HepG2 (cell line): ENCODE measurements around the gene DAO. TPM values are rescaled to one million over a fixed set of nuclear protein-coding genes. Genes with fewer than 3 reads are reported as not detected.

Source experiments
- ATAC-seq: fragments of 200-7000 bp; cut with Tn5 transposase; 3 replicates; pipeline ENCODE4 v1.9.1; 2020; ENCODE audit warnings: mild to moderate bottlenecking, moderate library complexity
- BruUV-seq: library from RNA; stranded (reverse); fragments of 400-500 nt; replicated peaks from 2 replicates; lab custom pipeline; 2021; lab: Mats Ljungman, UMichigan
- CTCF ChIA-PET: fragments of 300-600 bp; formaldehyde crosslinking; extraction: SDS; loops from one replicate; lab custom pipeline; 2021; ENCODE audit warnings: low total read pairs, inconsistent platforms, low intra/inter-chr PET ratio; lab: Yijun Ruan, JAX
- POLR2A ChIA-PET: fragments of 350-600 bp; sonication (Branson Sonifier 250); formaldehyde crosslinking; loops from one replicate; lab custom pipeline; 2020; ENCODE audit warnings: antibody characterized with exemption, inconsistent platforms; lab: Yijun Ruan, JAX
- DNase-seq: peaks from one replicate; pipeline ENCODE4 v3.0.0-alpha.2; 2015; ENCODE audit warnings: low spot score
- FAIRE-seq: peaks from 3 replicates; lab custom pipeline; 2011; peaks lifted over from hg19 to GRCh38; lab: Jason Lieb, UNC
- H2AFZ ChIP-seq: one replicate; pipeline ENCODE4 v1.6.1; 2011; ENCODE audit warnings: low read length, inconsistent platforms
- H3K27ac ChIP-seq: fragments of 300-600 bp; 3 replicates; pipeline ENCODE4 v1.8.0; 2011; ENCODE audit warnings: mixed run types, mild to moderate bottlenecking, mixed read lengths, low read length, inconsistent platforms; ENCODE audit not compliant: insufficient read depth; ENCODE audit errors: extremely low read length
- H3K27me3 ChIP-seq, 2 experiments: fragments of 200-600 bp in 1 of 2; 2 replicates in 1 of 2; 3 replicates in 1 of 2; pipeline versions ENCODE4 v1.6.0 to v1.8.0; 2011; ENCODE audit warnings: low read length in 2 of 2, mild to moderate bottlenecking in 2 of 2, moderate library complexity in 2 of 2, inconsistent platforms in 1 of 2; ENCODE audit not compliant: insufficient read depth in 2 of 2, control insufficient read depth in 1 of 2
- H3K36me3 ChIP-seq, 2 experiments: fragments of 200-600 bp in 1 of 2; replicated peaks in 1 of 2; 2 replicates in 1 of 2; 3 replicates in 1 of 2; pipeline versions ENCODE4 v1.5.1 to v1.8.0; 2011; ENCODE audit warnings: low read length in 2 of 2, inconsistent platforms in 1 of 2; ENCODE audit not compliant: insufficient read depth in 2 of 2, control insufficient read depth in 1 of 2
- H3K4me1 ChIP-seq: 2 replicates; pipeline ENCODE4 v1.5.1; 2012; ENCODE audit warnings: low read length, inconsistent platforms; ENCODE audit not compliant: insufficient read depth
- H3K4me2 ChIP-seq: 2 replicates; pipeline ENCODE4 v1.6.0; 2011; ENCODE audit warnings: low read depth, low read length, inconsistent platforms
- H3K4me3 ChIP-seq, 3 experiments: fragments of 200-600 bp in 1 of 3; sonication (generic), shearing (Covaris generic) in 1 of 3; replicated peaks in 1 of 3; 2 replicates each; pipeline ENCODE4 v1.5.1; 2011 to 2016; ENCODE audit warnings: low read length in 3 of 3, inconsistent platforms in 2 of 3, low read depth in 2 of 3, mild to moderate bottlenecking in 2 of 3, control low read depth in 1 of 3, mixed read lengths in 1 of 3; ENCODE audit not compliant: insufficient read depth in 1 of 3
- H3K79me2 ChIP-seq: one replicate; pipeline ENCODE4 v1.6.1; 2011; ENCODE audit warnings: low read length, inconsistent platforms; ENCODE audit not compliant: insufficient read depth
- H3K9ac ChIP-seq: 2 replicates; pipeline ENCODE4 v1.6.0; 2011; ENCODE audit warnings: mild to moderate bottlenecking, low read depth, low read length, inconsistent platforms; ENCODE audit not compliant: insufficient read depth
- H3K9me3 ChIP-seq: 2 replicates; pipeline ENCODE4 v1.5.1; 2012; ENCODE audit warnings: mild to moderate bottlenecking, low read length
- H4K20me1 ChIP-seq: 2 replicates; pipeline ENCODE4 v1.6.0; 2011; ENCODE audit warnings: inconsistent platforms, mild to moderate bottlenecking, low read length, moderate library complexity; ENCODE audit not compliant: insufficient read depth
- ARID2 ChIP-seq: sonication (generic); formaldehyde crosslinking; IDR thresholded peaks from 2 replicates; pipeline ENCODE4 v1.8.1; 2022; ENCODE audit warnings: mild to moderate bottlenecking, missing genetic modification reagents, borderline replicate concordance
- HNRNPLL ChIP-seq: fragments of 200-400 bp; formaldehyde crosslinking; IDR thresholded peaks from 2 replicates; pipeline ENCODE4 v1.6.1; 2017; ENCODE audit warnings: mild to moderate bottlenecking, low read depth, low read length; ENCODE audit not compliant: poor library complexity, severe bottlenecking
- IRF1 ChIP-seq: sonication (generic); formaldehyde crosslinking; IDR thresholded peaks from 2 replicates; pipeline ENCODE4 v1.4.0; 2020; ENCODE audit warnings: low read depth, mild to moderate bottlenecking, missing genetic modification reagents
- MAFF ChIP-seq: IDR thresholded peaks from 2 replicates; pipeline ENCODE4 v1.6.1; 2011; ENCODE audit warnings: low read depth, low read length, improper control_type of control experiment
- NFE2 ChIP-seq: sonication (generic); formaldehyde crosslinking; IDR thresholded peaks from 2 replicates; pipeline ENCODE4 v1.4.0; 2020; ENCODE audit warnings: missing genetic modification reagents
- NFKB2 ChIP-seq: sonication (generic); formaldehyde crosslinking; IDR thresholded peaks from 2 replicates; pipeline ENCODE4 v1.4.0; 2020; ENCODE audit warnings: missing genetic modification reagents, borderline replicate concordance
- XRCC5 ChIP-seq: fragments of 200-400 bp; formaldehyde crosslinking; optimal IDR thresholded peaks from 2 replicates; pipeline ENCODE3; 2017; ENCODE audit warnings: mild to moderate bottlenecking, low read length
- ZKSCAN8 ChIP-seq: IDR thresholded peaks from 2 replicates; pipeline ENCODE4 v1.6.1; 2016; ENCODE audit warnings: borderline replicate concordance, missing genetic modification reagents, missing compliant biosample characterization
- ZNF17 ChIP-seq: sonication (generic); formaldehyde crosslinking; IDR thresholded peaks from 2 replicates; pipeline ENCODE4 v1.5.0; 2020; ENCODE audit warnings: mild to moderate bottlenecking, missing genetic modification reagents
- ZNF264 ChIP-seq: sonication (generic); formaldehyde crosslinking; IDR thresholded peaks from 2 replicates; pipeline ENCODE4 v1.4.0; 2020; ENCODE audit warnings: missing genetic modification reagents
- ZNF333 ChIP-seq: sonication (generic); formaldehyde crosslinking; IDR thresholded peaks from 2 replicates; pipeline ENCODE4 v1.4.0; 2020; ENCODE audit warnings: mild to moderate bottlenecking, missing genetic modification reagents, borderline replicate concordance
- ZNF460 ChIP-seq: sonication (generic); formaldehyde crosslinking; IDR thresholded peaks from 2 replicates; pipeline ENCODE4 v1.5.1; 2020; ENCODE audit warnings: missing genetic modification reagents, mild to moderate bottlenecking, borderline replicate concordance
- ZNF670 ChIP-seq: sonication (generic); formaldehyde crosslinking; IDR thresholded peaks from 2 replicates; pipeline ENCODE4 v1.8.0; 2022; ENCODE audit warnings: mild to moderate bottlenecking, missing genetic modification reagents, borderline replicate concordance
- ZNF713 ChIP-seq: sonication (generic); formaldehyde crosslinking; IDR thresholded peaks from 2 replicates; pipeline ENCODE4 v1.4.0; 2020; ENCODE audit warnings: mild to moderate bottlenecking, missing genetic modification reagents
- ZNF816 ChIP-seq: sonication (generic); formaldehyde crosslinking; IDR thresholded peaks from 2 replicates; pipeline ENCODE4 v1.8.0; 2022; ENCODE audit warnings: missing genetic modification reagents, mild to moderate bottlenecking, borderline replicate concordance
- WGBS: methylation state at CpG from one replicate; pipeline ENCODE4 v1.1.6; 2017; ENCODE audit warnings: low lambda C conversion rate; 5-methylcytosine and 5-hydroxymethylcytosine counted together
- in situ Hi-C: cut with HindIII; loops from 2 replicates; pipeline ENCODE4 v1.10.0; 2017; ENCODE audit warnings: low pct_unique_long_range_greater_than_20kb; ENCODE audit not compliant: extremely low pct_ligation_motif_present
- intact Hi-C: fragments of 100-400 bp; cut with micrococcal nuclease; formaldehyde crosslinking; loops from one replicate; pipeline ENCODE4 v1.10.0; 2022; ENCODE audit not compliant: unreplicated experiment
- polyA plus RNA-seq, 8 experiments: library from polyadenylated mRNA; depleted of rRNA in 3 of 8; stranded (reverse) in 7 of 8; unstranded in 1 of 8; fragments of >200 nt; fragmentation: Illumina TruSeq in 4 of 8; extraction: Trizol in 4 of 8; gene quantifications; 2 replicates each; pipeline versions ENCODE4 v1.2.1 to v1.2.3, GENCODE V29; 2011 to 2016; ENCODE audit warnings: low read depth in 4 of 8, missing spikeins in 1 of 8, mixed read lengths in 1 of 8; ENCODE audit not compliant: insufficient read depth in 1 of 8
- total RNA-seq, 5 experiments: library from RNA; depleted of rRNA; stranded (reverse); fragments of >200 nt; fragmentation: Illumina TruSeq; extraction: Trizol; gene quantifications; 2 replicates each; pipeline ENCODE4 v1.2.3, GENCODE V29; 2016; ENCODE audit warnings: low read depth in 1 of 5
- TF ChIP-seq, protein P1 (sequence below): sonication (generic); formaldehyde crosslinking; IDR thresholded peaks from 2 replicates; pipeline ENCODE4 v1.4.0; 2020; ENCODE audit warnings: missing genetic modification reagents, borderline replicate concordance
- TF ChIP-seq, protein P2 (sequence below), 2 experiments: fragments of 450-650 bp in 1 of 2; sonication (generic) in 1 of 2; formaldehyde crosslinking; IDR thresholded peaks; 2 replicates each; pipeline versions ENCODE4 v1.5.0 to v1.8.0; 2020 to 2022; ENCODE audit warnings: mild to moderate bottlenecking in 1 of 2, missing genetic modification reagents in 1 of 2
- TF ChIP-seq, protein P3 (sequence below): sonication (generic); formaldehyde crosslinking; IDR thresholded peaks from 2 replicates; pipeline ENCODE4 v1.8.1; 2023; ENCODE audit warnings: mild to moderate bottlenecking, inconsistent platforms, moderate library complexity, missing genetic modification reagents, borderline replicate concordance

The DAO gene
- total and polyA plus RNA-seq, 2 of the 13 experiments (the other 11 are each of a cell fraction or from before 2014, with no cell fraction given): 0.34 to 0.82 TPM

- WGBS: 54% methylated on average over 5 of the region's 5 CpGs
- POLR2A ChIA-PET: no interaction called here
- no peak overlapping the region for H2AFZ ChIP-seq
- no peak for FAIRE-seq
- no peak for DNase-seq
- intact Hi-C loops (no loop called here), in situ Hi-C loops (no loop called here)
- TF ChIP-seq, protein P1, sequence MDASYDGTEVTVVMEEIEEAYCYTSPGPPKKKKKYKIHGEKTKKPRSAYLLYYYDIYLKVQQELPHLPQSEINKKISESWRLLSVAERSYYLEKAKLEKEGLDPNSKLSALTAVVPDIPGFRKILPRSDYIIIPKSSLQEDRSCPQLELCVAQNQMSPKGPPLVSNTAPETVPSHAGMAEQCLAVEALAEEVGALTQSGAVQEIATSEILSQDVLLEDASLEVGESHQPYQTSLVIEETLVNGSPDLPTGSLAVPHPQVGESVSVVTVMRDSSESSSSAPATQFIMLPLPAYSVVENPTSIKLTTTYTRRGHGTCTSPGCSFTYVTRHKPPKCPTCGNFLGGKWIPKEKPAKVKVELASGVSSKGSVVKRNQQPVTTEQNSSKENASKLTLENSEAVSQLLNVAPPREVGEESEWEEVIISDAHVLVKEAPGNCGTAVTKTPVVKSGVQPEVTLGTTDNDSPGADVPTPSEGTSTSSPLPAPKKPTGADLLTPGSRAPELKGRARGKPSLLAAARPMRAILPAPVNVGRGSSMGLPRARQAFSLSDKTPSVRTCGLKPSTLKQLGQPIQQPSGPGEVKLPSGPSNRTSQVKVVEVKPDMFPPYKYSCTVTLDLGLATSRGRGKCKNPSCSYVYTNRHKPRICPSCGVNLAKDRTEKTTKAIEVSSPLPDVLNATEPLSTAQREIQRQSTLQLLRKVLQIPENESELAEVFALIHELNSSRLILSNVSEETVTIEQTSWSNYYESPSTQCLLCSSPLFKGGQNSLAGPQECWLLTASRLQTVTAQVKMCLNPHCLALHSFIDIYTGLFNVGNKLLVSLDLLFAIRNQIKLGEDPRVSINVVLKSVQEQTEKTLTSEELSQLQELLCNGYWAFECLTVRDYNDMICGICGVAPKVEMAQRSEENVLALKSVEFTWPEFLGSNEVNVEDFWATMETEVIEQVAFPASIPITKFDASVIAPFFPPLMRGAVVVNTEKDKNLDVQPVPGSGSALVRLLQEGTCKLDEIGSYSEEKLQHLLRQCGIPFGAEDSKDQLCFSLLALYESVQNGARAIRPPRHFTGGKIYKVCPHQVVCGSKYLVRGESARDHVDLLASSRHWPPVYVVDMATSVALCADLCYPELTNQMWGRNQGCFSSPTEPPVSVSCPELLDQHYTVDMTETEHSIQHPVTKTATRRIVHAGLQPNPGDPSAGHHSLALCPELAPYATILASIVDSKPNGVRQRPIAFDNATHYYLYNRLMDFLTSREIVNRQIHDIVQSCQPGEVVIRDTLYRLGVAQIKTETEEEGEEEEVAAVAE: no peak
- no peak for TF ChIP-seq XRCC5
- TF ChIP-seq, protein P2, sequence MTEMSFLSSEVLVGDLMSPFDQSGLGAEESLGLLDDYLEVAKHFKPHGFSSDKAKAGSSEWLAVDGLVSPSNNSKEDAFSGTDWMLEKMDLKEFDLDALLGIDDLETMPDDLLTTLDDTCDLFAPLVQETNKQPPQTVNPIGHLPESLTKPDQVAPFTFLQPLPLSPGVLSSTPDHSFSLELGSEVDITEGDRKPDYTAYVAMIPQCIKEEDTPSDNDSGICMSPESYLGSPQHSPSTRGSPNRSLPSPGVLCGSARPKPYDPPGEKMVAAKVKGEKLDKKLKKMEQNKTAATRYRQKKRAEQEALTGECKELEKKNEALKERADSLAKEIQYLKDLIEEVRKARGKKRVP (CRISPR knock-in tag; IDR thresholded peaks at IDR 0.05): no peak
- no peak for TF ChIP-seq NFE2 (CRISPR knock-in tag)
- TF ChIP-seq MAFF: no peak
- TF ChIP-seq, protein P3, sequence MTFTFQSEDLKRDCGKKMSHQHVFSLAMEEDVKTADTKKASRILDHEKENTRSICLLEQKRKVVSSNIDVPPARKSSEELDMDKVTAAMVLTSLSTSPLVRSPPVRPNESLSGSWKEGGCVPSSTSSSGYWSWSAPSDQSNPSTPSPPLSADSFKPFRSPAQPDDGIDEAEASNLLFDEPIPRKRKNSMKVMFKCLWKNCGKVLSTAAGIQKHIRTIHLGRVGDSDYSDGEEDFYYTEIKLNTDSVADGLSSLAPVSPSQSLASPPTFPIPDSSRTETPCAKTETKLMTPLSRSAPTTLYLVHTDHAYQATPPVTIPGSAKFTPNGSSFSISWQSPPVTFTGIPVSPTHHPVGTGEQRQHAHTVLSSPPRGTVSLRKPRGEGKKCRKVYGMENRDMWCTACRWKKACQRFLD (CRISPR knock-in tag): no peak
- no peak for TF ChIP-seq ZNF713 (CRISPR knock-in tag)
- TF ChIP-seq ZNF17 (CRISPR knock-in tag): no peak
- TF ChIP-seq ARID2 (CRISPR knock-in tag): no peak
- no peak for TF ChIP-seq ZNF460
- TF ChIP-seq ZNF816: no peak
- no peak for TF ChIP-seq ZKSCAN8 (CRISPR knock-in tag)
- no peak for TF ChIP-seq ZNF670
- TF ChIP-seq ZNF264 (CRISPR knock-in tag): no peak
- no peak for TF ChIP-seq ZNF333 (CRISPR knock-in tag)
- TF ChIP-seq HNRNPLL: no peak
- TF ChIP-seq IRF1: no peak
- no peak for TF ChIP-seq NFKB2 (CRISPR knock-in tag)
- peaks cover 0 to 10% of the 10 kb centered on the region in 2 experiments; a peak in 1 of 5 replicates for H3K27me3 ChIP-seq
- no peaks in the 10 kb centered on the region for H3K36me3 ChIP-seq
- peaks cover 7% of the 10 kb centered on the region for H3K4me1 ChIP-seq
- no peak for ATAC-seq
- CTCF ChIA-PET: no interaction called here
- H3K4me3 ChIP-seq: no peak overlapping the region
- H4K20me1 ChIP-seq: no peaks in the 10 kb centered on the region
- no TSS peak for BruUV-seq
- H3K4me2 ChIP-seq: no peak overlapping the region
- H3K27ac ChIP-seq: no peak overlapping the region
- H3K79me2 ChIP-seq: no peaks in the 10 kb centered on the region
- no peak overlapping the region for H3K9ac ChIP-seq
- H3K9me3 ChIP-seq: 0 out of 2 replicates have a peak, but pooled peaks cover 3% of the 10 kb centered on the region
Observed at GRCh38 chr12:108916336-108916735, 36.4 kb downstream of the DAO start.
